Fibroblast of pulmonary artery (primary cell): ENCODE results near the gene GALNT7.
A peak's percentile ranks its signal among the peaks of the same experiment; 100 is the strongest.

Experiments used
- DNase-seq: peaks from one replicate; pipeline ENCODE4 v3.0.0-alpha.2; 2010; ENCODE audit warnings: low read depth
- H3K4me3 ChIP-seq: replicated peaks from 2 replicates; pipeline ENCODE4 v1.5.1; 2011; ENCODE audit warnings: low read depth, mild to moderate bottlenecking, control low read depth, low read length, moderate library complexity
- TF ChIP-seq, protein P1 (sequence below): IDR thresholded peaks from 2 replicates; pipeline ENCODE4 v1.5.1; 2011; ENCODE audit warnings: mild to moderate bottlenecking, control low read depth, low read length, inconsistent platforms; ENCODE audit errors: missing control alignments

The GALNT7 gene

DNA sequence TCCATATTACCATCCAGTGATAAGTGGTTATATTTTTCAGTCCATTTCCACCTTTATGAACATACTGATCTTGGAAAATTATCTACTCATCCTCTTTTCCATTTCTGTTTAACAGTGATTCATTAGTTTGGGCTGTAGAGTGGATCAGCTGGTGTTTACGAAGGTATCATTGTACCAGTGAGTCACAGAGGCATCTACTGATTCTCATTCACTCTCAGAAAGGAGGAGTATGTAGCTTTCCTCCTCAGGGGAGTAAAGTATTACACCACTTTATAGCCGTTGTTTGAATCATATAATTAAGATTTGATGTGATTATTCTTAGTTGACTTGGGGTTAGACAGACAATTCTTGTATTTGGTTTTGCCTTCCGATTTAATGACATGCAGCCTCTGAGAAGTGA is 74.7 kb downstream of the GALNT7 start:
- DNase-seq, result peak; percentile 55

DNA sequence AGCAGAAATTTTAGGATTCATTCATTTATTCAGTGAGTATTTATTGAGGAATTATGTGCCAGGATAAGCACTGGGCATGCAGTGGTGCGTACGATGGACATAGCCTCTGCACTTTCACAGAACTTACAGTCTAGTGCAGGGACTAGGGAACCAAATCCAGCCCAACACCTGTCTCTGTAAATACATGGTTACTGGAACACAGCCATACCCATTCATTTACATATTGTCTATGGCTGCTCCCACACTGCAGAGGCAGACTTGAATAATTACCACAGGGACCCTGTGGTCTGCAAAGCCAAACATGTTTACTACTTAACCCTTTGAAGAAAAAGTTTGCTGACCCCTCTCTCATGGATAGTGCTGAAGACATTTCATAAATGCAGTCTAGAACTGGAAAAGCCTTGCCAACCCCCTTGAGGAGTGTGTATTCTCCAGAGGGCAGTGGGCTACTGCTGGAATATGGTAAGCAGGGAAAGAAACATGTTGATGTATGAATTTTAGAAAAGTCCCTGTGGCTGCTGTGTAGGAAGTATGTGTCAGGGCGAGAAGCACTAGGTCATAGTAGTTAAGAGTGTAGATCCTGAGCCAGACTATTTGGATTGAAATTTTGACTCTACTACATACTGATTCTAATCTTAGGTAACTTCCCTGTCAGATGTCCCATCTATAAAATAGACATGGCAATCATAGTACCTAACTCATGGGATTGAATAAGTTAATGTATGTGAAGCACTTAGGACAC is 75.5 kb downstream of the GALNT7 start:
- no peak for DNase-seq
- H3K4me3 ChIP-seq, result no peak overlapping the region
- TF ChIP-seq, protein P1, sequence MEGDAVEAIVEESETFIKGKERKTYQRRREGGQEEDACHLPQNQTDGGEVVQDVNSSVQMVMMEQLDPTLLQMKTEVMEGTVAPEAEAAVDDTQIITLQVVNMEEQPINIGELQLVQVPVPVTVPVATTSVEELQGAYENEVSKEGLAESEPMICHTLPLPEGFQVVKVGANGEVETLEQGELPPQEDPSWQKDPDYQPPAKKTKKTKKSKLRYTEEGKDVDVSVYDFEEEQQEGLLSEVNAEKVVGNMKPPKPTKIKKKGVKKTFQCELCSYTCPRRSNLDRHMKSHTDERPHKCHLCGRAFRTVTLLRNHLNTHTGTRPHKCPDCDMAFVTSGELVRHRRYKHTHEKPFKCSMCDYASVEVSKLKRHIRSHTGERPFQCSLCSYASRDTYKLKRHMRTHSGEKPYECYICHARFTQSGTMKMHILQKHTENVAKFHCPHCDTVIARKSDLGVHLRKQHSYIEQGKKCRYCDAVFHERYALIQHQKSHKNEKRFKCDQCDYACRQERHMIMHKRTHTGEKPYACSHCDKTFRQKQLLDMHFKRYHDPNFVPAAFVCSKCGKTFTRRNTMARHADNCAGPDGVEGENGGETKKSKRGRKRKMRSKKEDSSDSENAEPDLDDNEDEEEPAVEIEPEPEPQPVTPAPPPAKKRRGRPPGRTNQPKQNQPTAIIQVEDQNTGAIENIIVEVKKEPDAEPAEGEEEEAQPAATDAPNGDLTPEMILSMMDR, result no peak

More for the DNA sequence above, 74.7 kb downstream of the GALNT7 start:
- no peak overlapping the region for H3K4me3 ChIP-seq
- TF ChIP-seq, protein P1, result no peak

DNA sequence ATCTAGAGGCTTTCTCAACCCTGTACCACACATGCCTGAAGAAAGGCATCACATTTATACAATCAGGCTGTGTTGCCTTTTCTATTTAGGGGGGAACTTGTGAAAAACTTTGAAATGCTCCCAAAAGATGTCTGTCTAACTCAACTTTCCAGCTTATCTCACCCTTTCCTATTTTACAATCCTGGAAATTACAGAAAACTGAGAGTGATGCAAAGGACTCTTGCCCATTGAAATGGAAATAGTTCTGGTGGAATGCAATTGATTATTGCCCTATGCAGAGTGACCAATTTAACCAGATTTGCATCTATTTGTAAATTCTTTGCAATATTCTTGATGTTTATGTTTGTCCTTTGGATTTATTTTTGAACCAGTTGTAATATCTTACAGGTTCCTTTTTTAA is 77.3 kb downstream of the GALNT7 start:
- H3K4me3 ChIP-seq, result no peak overlapping the region
- TF ChIP-seq, protein P1, result no peak

DNA sequence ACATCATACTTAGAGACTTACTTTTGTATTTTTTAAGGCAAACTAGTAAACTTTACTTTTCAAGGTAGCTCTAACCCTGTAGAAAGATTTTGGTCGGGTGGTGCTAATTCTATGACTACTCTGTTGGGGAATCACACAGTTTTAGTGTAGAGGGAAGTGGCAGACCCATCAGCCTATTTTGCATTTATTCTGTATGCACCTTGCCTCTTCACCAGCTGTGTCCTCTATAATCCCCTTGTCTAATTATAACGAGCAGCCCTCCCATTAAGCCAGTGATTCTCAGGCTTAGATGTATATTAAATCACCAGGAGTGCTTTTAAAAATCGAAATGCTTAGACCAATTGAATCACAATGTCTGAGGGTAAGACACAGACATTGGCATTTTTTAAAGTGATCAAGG is 78.1 kb downstream of the GALNT7 start:
- no peak overlapping the region for H3K4me3 ChIP-seq
- TF ChIP-seq, protein P1, result no peak
- no peak for DNase-seq

More for the DNA sequence above, 77.3 kb downstream of the GALNT7 start:
- no peak for DNase-seq

DNA sequence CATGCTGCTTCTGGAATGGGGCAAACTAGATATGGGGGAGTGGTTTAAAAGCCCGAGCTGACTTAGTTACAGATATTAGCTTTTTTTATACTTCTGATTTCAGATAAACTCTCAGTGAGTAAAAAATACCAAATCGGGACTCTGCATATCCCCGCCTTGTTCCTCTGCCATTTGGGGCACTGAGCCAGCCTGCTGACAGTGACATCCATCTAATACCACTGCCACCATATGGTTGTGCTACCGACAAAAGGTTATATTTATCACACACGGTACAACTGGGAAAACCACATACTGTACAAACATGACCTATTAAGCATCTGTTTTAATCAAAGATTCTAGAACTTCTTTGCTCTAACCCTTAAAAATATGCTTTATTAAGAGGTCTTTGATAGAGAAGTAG is 78.7 kb downstream of the GALNT7 start:
- no peak overlapping the region for H3K4me3 ChIP-seq
- TF ChIP-seq, protein P1, result no peak
- DNase-seq, result no peak

DNA sequence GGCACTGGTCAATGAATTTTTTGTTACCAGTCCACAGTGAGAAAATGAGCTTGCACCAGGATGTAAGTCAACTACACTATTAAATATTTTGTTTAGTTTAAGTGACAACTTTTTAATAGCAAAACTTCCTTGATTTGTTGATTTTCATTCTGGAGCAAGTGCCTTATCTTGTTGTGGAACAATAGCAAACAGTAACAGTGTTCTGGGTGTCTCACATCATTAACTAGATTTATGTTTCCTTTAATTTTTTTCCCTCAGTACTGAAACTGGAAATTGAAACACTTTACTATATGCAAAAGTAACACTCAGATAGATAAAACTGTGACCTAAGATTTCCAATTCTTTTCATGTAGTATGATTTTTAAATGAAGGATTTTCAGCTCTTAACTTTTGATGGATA is 80.1 kb downstream of the GALNT7 start:
- DNase-seq, result no peak
- H3K4me3 ChIP-seq, result no peak overlapping the region
- TF ChIP-seq, protein P1, result no peak
